PC-3 (cell line): ENCODE results near the gene NRIP1. TPM values are rescaled to one million over a fixed set of nuclear protein-coding genes. Genes with fewer than 3 reads are reported as not detected.

Source experiments
- ATAC-seq: fragments of 200-7000 bp; cut with Tn5 transposase; 2 replicates; pipeline ENCODE4 v1.9.1; 2020; ENCODE audit warnings: mild to moderate bottlenecking, moderate library complexity
- BruUV-seq: library from RNA; stranded (reverse); fragments of 400-500 nt; replicated peaks from 2 replicates; lab custom pipeline; 2021; lab: Mats Ljungman, UMichigan
- CTCF ChIA-PET: fragments of 300-600 bp; sonication (Branson Sonifier 250); formaldehyde crosslinking; loops from one replicate; lab custom pipeline; 2022; ENCODE audit warnings: antibody characterized with exemption; lab: Charles Lee
- POLR2A ChIA-PET: fragments of 300-600 bp; sonication (Branson Sonifier 250); formaldehyde crosslinking; loops from one replicate; lab custom pipeline; 2022; ENCODE audit warnings: antibody characterized with exemption; ENCODE audit not compliant: unreplicated experiment; lab: Charles Lee
- DNase-seq: peaks from one replicate; pipeline ENCODE4 v3.0.0-alpha.2; 2015
- H2AFZ ChIP-seq: fragments of 300-600 bp; sonication (generic); 2 replicates; pipeline ENCODE4 v1.6.0; 2016; ENCODE audit warnings: antibody characterized with exemption, low read length
- H3F3A ChIP-seq: fragments of 300-600 bp; sonication (generic); one replicate; pipeline ENCODE4 v1.6.0; 2017; ENCODE audit warnings: antibody characterized with exemption, low read length, control low read depth, mild to moderate bottlenecking; ENCODE audit not compliant: unreplicated experiment
- H3K27ac ChIP-seq: fragments of 300-600 bp; sonication (generic); 2 replicates; pipeline ENCODE4 v1.5.1; 2016; ENCODE audit warnings: mild to moderate bottlenecking, low read length
- H3K27me3 ChIP-seq: fragments of 300-600 bp; sonication (generic); 2 replicates; pipeline ENCODE4 v1.6.1; 2016; ENCODE audit warnings: low read length, mixed read lengths
- H3K36me3 ChIP-seq: fragments of 300-600 bp; sonication (generic); 2 replicates; pipeline ENCODE4 v1.6.1; 2016; ENCODE audit warnings: low read depth, mixed run types, low read length, mixed read lengths
- H3K4me1 ChIP-seq: fragments of 300-600 bp; sonication (generic); 2 replicates; pipeline ENCODE4 v1.5.1; 2016; ENCODE audit warnings: low read length; ENCODE audit not compliant: insufficient read depth
- H3K4me2 ChIP-seq: fragments of 300-600 bp; sonication (generic); 2 replicates; pipeline ENCODE4 v1.6.0; 2016; ENCODE audit warnings: low read length
- H3K4me3 ChIP-seq: fragments of 300-600 bp; sonication (generic); 2 replicates; pipeline ENCODE4 v1.5.1; 2016; ENCODE audit warnings: mild to moderate bottlenecking, low read length, mixed read lengths
- H3K79me2 ChIP-seq: fragments of 300-600 bp; sonication (generic); 2 replicates; pipeline ENCODE4 v1.6.1; 2017; ENCODE audit warnings: low read length, mixed read lengths
- H3K9ac ChIP-seq: fragments of 300-600 bp; sonication (generic); 2 replicates; pipeline ENCODE4 v1.6.0; 2016; ENCODE audit warnings: mild to moderate bottlenecking, low read length
- H3K9me2 ChIP-seq: fragments of 300-600 bp; sonication (generic); replicated peaks from 2 replicates; pipeline ENCODE4 v1.6.1; 2016; ENCODE audit warnings: mixed run types, low read length, mixed read lengths
- H3K9me3 ChIP-seq: fragments of 300-600 bp; sonication (generic); 2 replicates; pipeline ENCODE4 v1.6.1; 2016; ENCODE audit warnings: low read length, mixed read lengths
- H4K20me1 ChIP-seq: fragments of 300-600 bp; sonication (generic); 2 replicates; pipeline ENCODE4 v1.6.1; 2016; ENCODE audit warnings: low read length, mixed read lengths
- EZH2 ChIP-seq: fragments of 300-600 bp; sonication (generic); IDR thresholded peaks from one replicate; pipeline ENCODE4 v1.6.1; 2017; ENCODE audit warnings: antibody characterized with exemption, mild to moderate bottlenecking, low read length; ENCODE audit not compliant: unreplicated experiment
- EZH2phosphoT487 ChIP-seq: fragments of 300-600 bp; sonication (generic); IDR thresholded peaks from 2 replicates; pipeline ENCODE4 v1.6.1; 2018; ENCODE audit warnings: mild to moderate bottlenecking, antibody characterized with exemption, low read length, borderline replicate concordance
- intact Hi-C: fragments of 100-400 bp; cut with micrococcal nuclease; formaldehyde crosslinking; loops from 2 replicates; pipeline ENCODE4 v1.9.0; 2023
- total RNA-seq: library from RNA; depleted of rRNA; stranded (reverse); fragments of >200 nt; gene quantifications from 2 replicates; pipeline ENCODE4 v1.2.3, GENCODE V29; 2014
- TF ChIP-seq, protein P1 (sequence below): fragments of 300-600 bp; sonication (generic); conservative IDR thresholded peaks from 2 replicates; pipeline ENCODE4 v1.5.1; 2017; ENCODE audit warnings: antibody characterized with exemption, low read depth, mild to moderate bottlenecking, low read length

The NRIP1 gene
- total RNA-seq, 1 experiment from 2014 or later = 69.2 TPM

DNA sequence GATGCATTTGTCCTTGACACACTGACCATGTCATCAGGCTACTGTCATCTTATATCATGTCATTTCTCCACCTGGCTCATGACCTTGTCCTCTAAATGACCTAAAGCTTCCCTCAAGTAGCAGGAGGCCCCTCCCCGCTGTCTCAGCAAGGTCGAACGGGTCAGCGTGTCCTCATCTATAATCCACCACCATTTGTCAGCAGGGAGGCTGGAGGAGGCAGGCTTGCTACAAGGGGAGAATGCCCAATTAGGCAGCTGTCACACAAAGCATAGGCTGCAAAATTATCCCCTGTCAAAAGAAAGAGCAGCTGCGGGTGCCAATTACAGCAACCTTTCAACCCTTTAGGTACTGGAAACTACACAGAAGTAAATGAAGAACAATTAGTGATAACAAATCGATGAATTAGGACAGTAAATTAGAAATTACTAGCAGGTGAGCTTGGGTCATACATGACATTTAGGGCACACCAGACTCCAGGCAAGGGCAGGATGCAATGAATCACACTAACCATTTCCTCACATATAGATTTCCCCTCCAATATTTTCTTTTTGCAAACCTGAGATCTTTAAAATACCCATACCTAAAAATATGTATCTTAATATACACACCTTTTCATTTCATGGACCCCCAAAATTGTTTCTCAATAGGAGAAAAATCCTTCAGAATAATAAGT is 61.2 kb downstream of the NRIP1 start:
- no peaks in the 10 kb centered on the region for H3K9me3 ChIP-seq
- H3K4me3 ChIP-seq = no peak overlapping the region
- H3K27me3 ChIP-seq = no peaks in the 10 kb centered on the region
- peaks cover 30% of the 10 kb centered on the region for H4K20me1 ChIP-seq
- DNase-seq = no peak
- no peak overlapping the region for H3K9ac ChIP-seq
- ATAC-seq = no peak
- BruUV-seq = no TSS peak
- peaks cover 51% of the 10 kb centered on the region for H3K36me3 ChIP-seq
- no peak for TF ChIP-seq EZH2
- TF ChIP-seq, protein P1, sequence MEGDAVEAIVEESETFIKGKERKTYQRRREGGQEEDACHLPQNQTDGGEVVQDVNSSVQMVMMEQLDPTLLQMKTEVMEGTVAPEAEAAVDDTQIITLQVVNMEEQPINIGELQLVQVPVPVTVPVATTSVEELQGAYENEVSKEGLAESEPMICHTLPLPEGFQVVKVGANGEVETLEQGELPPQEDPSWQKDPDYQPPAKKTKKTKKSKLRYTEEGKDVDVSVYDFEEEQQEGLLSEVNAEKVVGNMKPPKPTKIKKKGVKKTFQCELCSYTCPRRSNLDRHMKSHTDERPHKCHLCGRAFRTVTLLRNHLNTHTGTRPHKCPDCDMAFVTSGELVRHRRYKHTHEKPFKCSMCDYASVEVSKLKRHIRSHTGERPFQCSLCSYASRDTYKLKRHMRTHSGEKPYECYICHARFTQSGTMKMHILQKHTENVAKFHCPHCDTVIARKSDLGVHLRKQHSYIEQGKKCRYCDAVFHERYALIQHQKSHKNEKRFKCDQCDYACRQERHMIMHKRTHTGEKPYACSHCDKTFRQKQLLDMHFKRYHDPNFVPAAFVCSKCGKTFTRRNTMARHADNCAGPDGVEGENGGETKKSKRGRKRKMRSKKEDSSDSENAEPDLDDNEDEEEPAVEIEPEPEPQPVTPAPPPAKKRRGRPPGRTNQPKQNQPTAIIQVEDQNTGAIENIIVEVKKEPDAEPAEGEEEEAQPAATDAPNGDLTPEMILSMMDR = no peak
- TF ChIP-seq EZH2phosphoT487 = no peak
- intact Hi-C loops = no loop called here
- no peaks in the 10 kb centered on the region for H3F3A ChIP-seq
- ChIA-PET POLR2A (no interaction called here), CTCF (no interaction called here)
- H3K27ac ChIP-seq = no peak overlapping the region
- peaks cover 19% of the 10 kb centered on the region; the same call in 1 of the 2 replicates for H3K4me1 ChIP-seq
- no peak overlapping the region for H3K4me2 ChIP-seq
- H2AFZ ChIP-seq = no peak overlapping the region
- H3K9me2 ChIP-seq = no peaks in the 10 kb centered on the region
- H3K79me2 ChIP-seq = peaks cover 100% of the 10 kb centered on the region

DNA sequence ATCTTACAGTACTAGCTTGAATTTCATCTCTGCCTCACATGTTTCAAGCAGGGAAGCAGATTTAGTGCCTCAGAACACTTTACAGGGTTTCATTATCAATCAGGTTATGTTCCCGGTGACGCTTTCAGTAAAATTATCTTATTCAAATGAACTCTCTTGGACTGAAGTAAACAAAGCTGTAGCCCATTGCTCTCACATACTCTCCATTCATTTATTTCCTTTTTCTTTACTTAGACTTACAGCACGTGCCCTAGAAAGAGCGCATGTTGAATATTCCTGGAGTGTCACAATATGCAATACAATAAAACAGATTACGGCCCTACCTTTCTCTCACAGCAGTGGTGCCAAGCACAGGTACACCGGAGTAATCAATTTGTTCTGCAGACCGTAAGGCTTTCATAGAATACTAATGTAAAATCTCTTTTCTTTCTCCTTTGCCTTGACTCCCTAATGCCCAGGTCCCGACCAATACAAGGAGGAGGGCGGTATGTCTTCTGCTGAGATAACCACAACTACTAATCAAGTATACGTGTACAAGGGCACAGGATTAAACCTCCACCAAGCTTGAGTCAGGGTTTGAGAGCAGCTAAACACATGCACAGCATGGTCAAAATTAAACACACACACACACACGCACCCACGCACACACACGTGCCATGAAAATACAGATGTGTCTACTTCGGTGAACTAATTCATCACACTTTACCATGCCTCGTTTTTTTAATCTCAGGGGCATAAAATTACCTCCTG is 62.8 kb downstream of the NRIP1 start:
- TF ChIP-seq, protein P1 = no peak
- TF ChIP-seq EZH2phosphoT487 (no peak), EZH2 (no peak)
- Histone ChIP-seq H4K20me1 (peaks cover 30% of the 10 kb centered on the region), H3K4me3 (no peak overlapping the region), H3K4me1 (peaks cover 21% of the 10 kb centered on the region; the same call in 1 of the 2 replicates), H2AFZ (no peak overlapping the region), H3K36me3 (peaks cover 43% of the 10 kb centered on the region), H3K9me3 (no peaks in the 10 kb centered on the region), H3K27ac (no peak overlapping the region), H3K79me2 (peaks cover 99% of the 10 kb centered on the region), H3K9me2 (no peaks in the 10 kb centered on the region), H3K9ac (no peak overlapping the region), H3F3A (no peaks in the 10 kb centered on the region), H3K27me3 (no peaks in the 10 kb centered on the region), H3K4me2 (no peak overlapping the region)
- intact Hi-C loops = no loop called here
- ChIA-PET CTCF (no interaction called here), POLR2A (interaction anchor here (0.5 to 0.6 kb wide), 2 partner anchors 16 to 209 kb away, joined by 3 to 4 read pairs; no protein-coding TSS in a partner anchor)
- DNase-seq (no peak), ATAC-seq (no peak)
- no TSS peak for BruUV-seq
